Heart right ventricle (tissue), 16 donors: ENCODE data around the gene PLA2G4E. TPM values are rescaled to one million over a fixed set of nuclear protein-coding genes. Genes with fewer than 3 reads are reported as not detected.

Experiments used
- ATAC-seq, 8 donors: fragments of 200-7000 bp; cut with Tn5 transposase; one replicate each; pipeline ENCODE4 v1.9.1; 2020; ENCODE audit warnings: mild to moderate bottlenecking in 8 of 8, moderate library complexity in 8 of 8, moderate number of reproducible peaks in 1 of 8
- DNase-seq, 2 donors: peaks; one replicate each; pipeline ENCODE4 v3.0.0-alpha.2; 2020
- H3K27ac ChIP-seq, 10 donors: fragments of 200-600 bp; sonication (generic) in 2 of 10; one replicate each; pipeline versions ENCODE4 v1.5.0 to v1.8.0; 2020 to 2022; ENCODE audit warnings: mild to moderate bottlenecking in 3 of 10
- H3K27me3 ChIP-seq, 7 donors: fragments of 200-600 bp; one replicate each; pipeline ENCODE4 v1.8.0; 2021 to 2022; ENCODE audit warnings: mild to moderate bottlenecking in 2 of 7
- H3K36me3 ChIP-seq, 9 donors: fragments of 200-600 bp; sonication (generic) in 1 of 9; one replicate each; pipeline versions ENCODE4 v1.5.0 to v1.8.0; 2020 to 2022; ENCODE audit warnings: mild to moderate bottlenecking in 2 of 9
- H3K4me1 ChIP-seq, 9 donors: fragments of 200-600 bp; sonication (generic) in 1 of 9; one replicate each; pipeline versions ENCODE4 v1.5.0 to v1.8.0; 2020 to 2022; ENCODE audit warnings: mild to moderate bottlenecking in 4 of 9
- H3K4me3 ChIP-seq, 10 donors: fragments of 200-600 bp; sonication (generic) in 2 of 10; one replicate each; pipeline versions ENCODE4 v1.5.0 to v1.8.0; 2020 to 2022; ENCODE audit warnings: mild to moderate bottlenecking in 7 of 10, moderate library complexity in 2 of 10
- H3K9me3 ChIP-seq, 11 donors: fragments of 200-600 bp in 10 of 11; sonication (generic) in 2 of 11; one replicate each; pipeline versions ENCODE4 v1.5.0 to v1.8.0; 2013 to 2022; ENCODE audit warnings: mild to moderate bottlenecking in 2 of 11, control low read depth in 1 of 11, moderate library complexity in 1 of 11
- CTCF ChIP-seq, 9 donors: fragments of 200-600 bp; sonication (generic) in 2 of 9; IDR thresholded peaks; one replicate each; pipeline versions ENCODE4 v1.5.0 to v1.8.0; 2021 to 2022; ENCODE audit warnings: antibody characterized with exemption in 9 of 9, mild to moderate bottlenecking in 5 of 9, moderate library complexity in 1 of 9
- WGBS, 2 donors: extraction: QIAGEN DNeasy Blood & Tissue Kit; methylation state at CpG; one replicate each; pipeline ENCODE4 v1.1.7; 2013; ENCODE audit warnings: inconsistent platforms in 1 of 2; 5-methylcytosine and 5-hydroxymethylcytosine counted together
- intact Hi-C, 10 donors: fragments of 100-400 bp; cut with DNase I; formaldehyde crosslinking; loops; one replicate each; pipeline versions ENCODE4 v1.11.1 to v1.14.2; 2022
- polyA plus RNA-seq, 2 donors: library from polyadenylated mRNA; stranded (reverse); fragments of 200-250 nt; gene quantifications; one replicate each; pipeline ENCODE4 v1.2.3, GENCODE V29; 2013
- total RNA-seq, 10 donors: library from RNA; stranded (reverse); fragmentation: NEBNext Ultra II Directional in 3 of 10; extraction: Animal tissue kit (Norgen Biotek cat#: 25700) in 3 of 10; gene quantifications; one replicate each; pipeline versions ENCODE4 v1.2.1 to v1.2.4, GENCODE V29; 2021 to 2023
- donor health status: Arrhythmogenic right ventricular cardiomyopathy.
- donor health status: ischemic (EF 13 %, LVEDD 7.1; RV severe dilation, severe dysfunction).
- donor health status: healthy with polysubstance abuse.
- donor health status: DM: no; HTN: yes; CAD: no.
- donor health status: DM: no; HTN: no; CAD: no.
- donor health status: ischemic (EF 25% LVEDD 6.9; RV normal size, moderate dysfunction).
- donor health status: ischemic (EF 25% LVEDD 5.7; RV mildly dilated, moderate dysfunction).
- donor health status: healthy.
- donor health status: DM: yes; HTN: yes; CAD: no.
- donor health status: Ischemic cardiomyopathy.
- donor health status: ischemic (EF 35%, LVEDD 5.7; RV mildly dilated, moderate dysfunction).
- donor health status: nonischemic (EF 11% LVEDD 7.7; RV severe dilation, severe dysfunction).
- donor health status: DM: yes; HTN: yes; CAD: no.
- donor health status: PGD.
- donor health status: ischemic (EF 29% LVEDD 5.4; RV normal size, mild dysfunction).
- donor health status: nonischemic (EF 23%, LVEDD 6.1; RV moderate dilation, normal function).

PLA2G4E gene
- total and polyA plus RNA-seq, 12 donors, result 0.05 to 0.79 (median 0.07) TPM; not detected in 7

GRCh38 chr15:41990243-41990605 is 30.6 kb downstream of the PLA2G4E start:
- H3K27me3 ChIP-seq, result peaks cover 0 to 3% (median 0%) of the 10 kb centered on the region in 7 donors
- DNase-seq, result no peak
- intact Hi-C loops, result loop anchor here in 5 of 10 donors (2.0 to 10.0 kb wide), 5 partner anchors 69 to 152 kb away; no protein-coding TSS in a partner anchor
- WGBS, 2 donors, result 55 to 60% methylated on average over 7 of the region's 7 CpGs
- no peak for TF ChIP-seq CTCF (IDR thresholded peaks at IDR 0.05)
- H3K9me3 ChIP-seq, result no peaks in the 10 kb centered on the region
- H3K4me1 ChIP-seq, result peaks cover 0 to 9% (median 0%) of the 10 kb centered on the region in 9 donors
- ATAC-seq, result no peak
- no peak overlapping the region for H3K4me3 ChIP-seq
- H3K27ac ChIP-seq, result no peak overlapping the region
- no peaks in the 10 kb centered on the region for H3K36me3 ChIP-seq

- peak; percentile 97 to 99 (median 99) for TF ChIP-seq CTCF (IDR thresholded peaks at IDR 0.05)
- Histone ChIP-seq H3K36me3 (no peaks in the 10 kb centered on the region), H3K27ac (no peak overlapping the region), H3K27me3 (peaks cover 0 to 3% (median 0%) of the 10 kb centered on the region in 7 donors), H3K4me1 (peaks cover 0 to 9% (median 0%) of the 10 kb centered on the region in 9 donors), H3K9me3 (no peaks in the 10 kb centered on the region), H3K4me3 (no peak overlapping the region)
- WGBS, 2 donors, result 17 to 20% methylated on average over 9 of the region's 9 CpGs
- peak; percentile 87 to 89 for DNase-seq
- ATAC-seq, result peak; percentile 82 to 95 (median 90)
- intact Hi-C loops, result loop anchor here (1.0 to 10.0 kb wide), 13 partner anchors 67 to 162 kb away; partner anchors contain the start of gene JMJD7 (in 1 of the 10)
These were observed 31.1 kb downstream of the PLA2G4E start for GRCh38 chr15:41989573-41990242.

- no peak overlapping the region for H3K4me3 ChIP-seq
- H3K27me3 ChIP-seq, result peaks cover 0 to 3% (median 0%) of the 10 kb centered on the region in 7 donors
- H3K4me1 ChIP-seq, result peaks cover 0 to 9% (median 0%) of the 10 kb centered on the region in 9 donors
- intact Hi-C loops, result loop anchor here in 9 of 10 donors (1.0 to 5.0 kb wide), 10 partner anchors 68 to 162 kb away; partner anchors contain the start of gene JMJD7 (in 1 of the 9)
- H3K9me3 ChIP-seq, result no peaks in the 10 kb centered on the region
- H3K27ac ChIP-seq, result no peak overlapping the region
- no peaks in the 10 kb centered on the region for H3K36me3 ChIP-seq
- DNase-seq (no peak), ATAC-seq (peak in 2 of 8 donors; percentile 6 to 31)
- WGBS, 2 donors, result 74 to 76% methylated on average over 21 of the region's 21 CpGs
- no peak for TF ChIP-seq CTCF (IDR thresholded peaks at IDR 0.05)
These were observed 31.8 kb downstream of the PLA2G4E start for GRCh38 chr15:41988896-41989572.

- DNase-seq (no peak), ATAC-seq (no peak)
- no peaks in the 10 kb centered on the region for H3K4me1 ChIP-seq
- 88 to 96% methylated on average over 9 to 11 of the region's 11 CpGs for WGBS, 2 donors
- no peaks in the 10 kb centered on the region for H3K36me3 ChIP-seq
- intact Hi-C loops, result loop anchor here in 6 of 10 donors (2.0 to 5.0 kb wide), 7 partner anchors 69 to 161 kb away; partner anchors contain the start of gene JMJD7 (in 1 of the 6)
- H3K27ac ChIP-seq, result no peak overlapping the region
- no peak overlapping the region for H3K4me3 ChIP-seq
- H3K9me3 ChIP-seq, result no peaks in the 10 kb centered on the region
- TF ChIP-seq CTCF (IDR thresholded peaks at IDR 0.05), result no peak
- peaks cover 0 to 3% (median 0%) of the 10 kb centered on the region in 7 donors for H3K27me3 ChIP-seq
These were observed 32.9 kb downstream of the PLA2G4E start for GRCh38 chr15:41987925-41988275.
